ENCODE data around the gene FAM156A.
"Not testable (repeated sequence)": the region's sequence is repeated elsewhere in the genome, so short reads cannot be mapped to it uniquely, and the experiment has no call there.

The FAM156A gene

DNA sequence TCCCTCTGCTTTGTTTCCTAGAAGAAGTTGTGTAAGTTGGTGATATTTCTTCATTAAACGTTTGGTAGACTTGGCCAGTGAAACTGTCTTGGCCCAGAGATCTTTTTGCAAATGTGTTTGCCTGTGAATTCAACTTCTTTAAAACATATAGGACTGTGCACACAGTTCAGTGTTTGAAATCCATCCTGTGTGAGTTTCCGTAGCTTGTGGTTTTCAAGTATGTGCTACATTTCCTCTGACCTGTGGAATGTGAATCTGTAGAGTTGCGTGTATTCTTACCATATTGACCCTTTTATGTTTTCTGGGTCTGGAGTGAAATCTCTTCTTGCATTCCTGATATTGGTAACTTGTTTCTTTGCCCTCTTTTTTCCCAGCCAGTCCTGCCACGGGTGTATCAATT, 52.2 kb downstream of the FAM156A start:
- not testable (repeated sequence) for DNase-seq

DNA sequence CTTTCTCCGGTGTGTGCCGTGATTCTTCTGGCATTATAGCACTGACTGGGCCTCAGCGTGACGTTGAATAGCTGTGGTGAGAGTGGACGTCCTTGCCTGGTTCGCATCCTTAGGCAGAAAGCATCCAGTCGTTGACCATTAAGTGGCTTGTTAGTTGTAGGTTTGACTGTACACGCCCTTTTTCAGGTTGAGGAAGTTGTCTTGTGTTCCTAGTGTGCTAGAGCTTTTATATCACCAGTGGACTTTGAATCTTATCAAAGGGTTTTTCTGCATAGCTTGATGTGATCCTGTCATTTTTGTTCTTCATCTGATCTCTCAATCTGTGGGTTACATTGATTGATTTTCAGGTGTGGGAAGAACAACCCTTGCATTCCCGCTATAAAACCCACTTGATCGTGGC, 52.8 kb downstream of the FAM156A start:
- not testable (repeated sequence) for DNase-seq

Measured in anterior cingulate cortex (tissue), 58 donors.